ENCODE measurements around the gene CAPZB.

CAPZB gene

GRCh38 chr1:19447550-19447949 lies 37.8 kb downstream of the CAPZB start:
- Histone ChIP-seq H3K27ac (replicated peaks) (no peak overlapping the region), H3K4me3 (replicated peaks; ENCODE audit: insufficient read depth, low read length) (no peak overlapping the region), H3K27me3 (ENCODE audit: insufficient read depth, poor library complexity, severe bottlenecking) (no peaks in the 10 kb centered on the region)
- DNase-seq (ENCODE audit: low read depth in 1 of 2, low spot score in 1 of 2): no peak
- TF ChIP-seq, protein P1, sequence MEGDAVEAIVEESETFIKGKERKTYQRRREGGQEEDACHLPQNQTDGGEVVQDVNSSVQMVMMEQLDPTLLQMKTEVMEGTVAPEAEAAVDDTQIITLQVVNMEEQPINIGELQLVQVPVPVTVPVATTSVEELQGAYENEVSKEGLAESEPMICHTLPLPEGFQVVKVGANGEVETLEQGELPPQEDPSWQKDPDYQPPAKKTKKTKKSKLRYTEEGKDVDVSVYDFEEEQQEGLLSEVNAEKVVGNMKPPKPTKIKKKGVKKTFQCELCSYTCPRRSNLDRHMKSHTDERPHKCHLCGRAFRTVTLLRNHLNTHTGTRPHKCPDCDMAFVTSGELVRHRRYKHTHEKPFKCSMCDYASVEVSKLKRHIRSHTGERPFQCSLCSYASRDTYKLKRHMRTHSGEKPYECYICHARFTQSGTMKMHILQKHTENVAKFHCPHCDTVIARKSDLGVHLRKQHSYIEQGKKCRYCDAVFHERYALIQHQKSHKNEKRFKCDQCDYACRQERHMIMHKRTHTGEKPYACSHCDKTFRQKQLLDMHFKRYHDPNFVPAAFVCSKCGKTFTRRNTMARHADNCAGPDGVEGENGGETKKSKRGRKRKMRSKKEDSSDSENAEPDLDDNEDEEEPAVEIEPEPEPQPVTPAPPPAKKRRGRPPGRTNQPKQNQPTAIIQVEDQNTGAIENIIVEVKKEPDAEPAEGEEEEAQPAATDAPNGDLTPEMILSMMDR (IDR thresholded peaks at IDR 0.05; ENCODE audit: insufficient read depth, low read length): no peak
- TF ChIP-seq SPI1 (IDR thresholded peaks at IDR 0.05; ENCODE audit: borderline replicate concordance, low read depth) (no peak), REST (IDR thresholded peaks at IDR 0.05; ENCODE audit: insufficient replicate concordance, low read depth) (no peak)

- TF ChIP-seq, protein P1 (IDR thresholded peaks at IDR 0.05; ENCODE audit: insufficient read depth, low read length): no peak
- no peak overlapping the region for H3K27ac ChIP-seq (replicated peaks)
- H3K4me3 ChIP-seq (replicated peaks; ENCODE audit: insufficient read depth, low read length): no peak overlapping the region
- H3K27me3 ChIP-seq (ENCODE audit: insufficient read depth, poor library complexity, severe bottlenecking): no peaks in the 10 kb centered on the region
- no peak for DNase-seq (ENCODE audit: low read depth in 1 of 2, low spot score in 1 of 2)
Observed at GRCh38 chr1:19445417-19446342, 39.7 kb downstream of the CAPZB start.

GRCh38 chr1:19444296-19445021 lies 40.9 kb downstream of the CAPZB start:
- Histone ChIP-seq H3K27me3 (ENCODE audit: insufficient read depth, poor library complexity, severe bottlenecking) (no peaks in the 10 kb centered on the region), H3K4me3 (replicated peaks; ENCODE audit: insufficient read depth, low read length) (no peak overlapping the region), H3K27ac (replicated peaks) (no peak overlapping the region)
- TF ChIP-seq, protein P1 (IDR thresholded peaks at IDR 0.05; ENCODE audit: insufficient read depth, low read length): no peak
- TF ChIP-seq GABPA (IDR thresholded peaks at IDR 0.05; ENCODE audit: low read depth): no peak
- no peak for TF ChIP-seq SPI1 (IDR thresholded peaks at IDR 0.05; ENCODE audit: borderline replicate concordance, low read depth)
- TF ChIP-seq POLR2AphosphoS5 (IDR thresholded peaks at IDR 0.05; ENCODE audit: low read depth): no peak
- TF ChIP-seq REST (IDR thresholded peaks at IDR 0.05; ENCODE audit: insufficient replicate concordance, low read depth): no peak
- DNase-seq (ENCODE audit: low read depth in 1 of 2, low spot score in 1 of 2): no peak
